GM23338 (cell line): ENCODE data around the gene IQGAP1. TPM values are rescaled to one million over a fixed set of nuclear protein-coding genes. Genes with fewer than 3 reads are reported as not detected.
"Not testable (repeated sequence)": the region's sequence is repeated elsewhere in the genome, so short reads cannot be mapped to it uniquely, and the experiment has no call there.

Experiments used
- ATAC-seq: fragments of 200-7000 bp; cut with Tn5 transposase; 3 replicates; pipeline ENCODE4 v1.9.1; 2020
- DNase-seq: peaks from one replicate; pipeline ENCODE4 v3.0.0-alpha.2; 2015; ENCODE audit warnings: low spot score
- H2AFZ ChIP-seq: fragments of 200-600 bp; sonication (generic); 2 replicates; pipeline ENCODE4 v1.8.0; 2016; ENCODE audit warnings: antibody characterized with exemption, mild to moderate bottlenecking, moderate library complexity
- H3F3A ChIP-seq: fragments of 200-600 bp; sonication (generic); replicated peaks from 2 replicates; pipeline ENCODE4 v1.8.0; 2017; ENCODE audit warnings: antibody characterized with exemption, mixed run types, low read depth
- H3K27ac ChIP-seq: fragments of 200-600 bp; sonication (generic); 2 replicates; pipeline ENCODE4 v1.6.1; 2016; ENCODE audit warnings: low read depth
- H3K27me3 ChIP-seq: fragments of 200-600 bp; sonication (generic); 2 replicates; pipeline ENCODE4 v1.8.0; 2016; ENCODE audit warnings: mild to moderate bottlenecking, mixed run types, moderate library complexity; ENCODE audit not compliant: insufficient read depth
- H3K36me3 ChIP-seq: fragments of 200-600 bp; sonication (generic); 2 replicates; pipeline ENCODE4 v1.8.0; 2016; ENCODE audit warnings: mild to moderate bottlenecking; ENCODE audit not compliant: insufficient read depth
- H3K4me1 ChIP-seq: fragments of 200-600 bp; sonication (generic); 2 replicates; pipeline ENCODE4 v1.8.0; 2016; ENCODE audit warnings: mild to moderate bottlenecking, moderate library complexity; ENCODE audit not compliant: insufficient read depth
- H3K4me2 ChIP-seq: fragments of 200-600 bp; sonication (generic); 2 replicates; pipeline ENCODE4 v1.7.1; 2017; ENCODE audit warnings: mixed run types
- H3K4me3 ChIP-seq: fragments of 200-600 bp; sonication (generic); 2 replicates; pipeline ENCODE4 v1.6.1; 2016; ENCODE audit warnings: mixed run types
- H3K79me2 ChIP-seq: fragments of 200-600 bp; sonication (generic); replicated peaks from 2 replicates; pipeline ENCODE4 v1.8.0; 2017; ENCODE audit warnings: mild to moderate bottlenecking; ENCODE audit not compliant: insufficient read depth
- H3K9me2 ChIP-seq: fragments of 200-600 bp; sonication (generic); 2 replicates; pipeline ENCODE4 v1.8.0; 2017; ENCODE audit not compliant: insufficient read depth
- H4K20me1 ChIP-seq: fragments of 200-600 bp; sonication (generic); replicated peaks from 2 replicates; pipeline ENCODE4 v1.8.0; 2017; ENCODE audit warnings: mild to moderate bottlenecking; ENCODE audit not compliant: insufficient read depth
- H3K27ac Mint-ChIP-seq: 2 replicates; pipeline ENCODE4 v1.8.0; 2020; ENCODE audit warnings: inconsistent platforms, mild to moderate bottlenecking, moderate library complexity, mixed read lengths
- H3K27me3 Mint-ChIP-seq: 3 replicates; pipeline ENCODE4 v1.8.0; 2022; ENCODE audit warnings: low read depth, mild to moderate bottlenecking, moderate library complexity, mixed read lengths, inconsistent platforms; ENCODE audit not compliant: insufficient read depth, poor library complexity
- H3K36me3 Mint-ChIP-seq: 3 replicates; pipeline ENCODE4 v1.8.0; 2021; ENCODE audit warnings: low read depth, mild to moderate bottlenecking, inconsistent platforms, moderate library complexity, mixed read lengths
- H3K4me1 Mint-ChIP-seq: 3 replicates; pipeline ENCODE4 v1.8.0; 2020; ENCODE audit warnings: mild to moderate bottlenecking, inconsistent platforms, mixed read lengths
- H3K4me3 Mint-ChIP-seq: 3 replicates; pipeline ENCODE4 v1.8.0; 2021; ENCODE audit warnings: moderate library complexity, mild to moderate bottlenecking, inconsistent platforms, mixed read lengths
- H3K9me3 Mint-ChIP-seq: 3 replicates; pipeline ENCODE4 v1.8.0; 2020; ENCODE audit warnings: moderate library complexity, mild to moderate bottlenecking, inconsistent platforms, mixed read lengths
- EZH2 ChIP-seq: fragments of 200-600 bp; sonication (generic); IDR thresholded peaks from one replicate; pipeline ENCODE4 v1.8.0; 2017; ENCODE audit warnings: antibody characterized with exemption, mild to moderate bottlenecking, low read depth; ENCODE audit not compliant: unreplicated experiment
- JUNB ChIP-seq: IDR thresholded peaks from one replicate; pipeline ENCODE4 v1.6.1; 2016; ENCODE audit warnings: antibody characterized with exemption; ENCODE audit not compliant: unreplicated experiment
- POLR2AphosphoS5 ChIP-seq: IDR thresholded peaks from 2 replicates; pipeline ENCODE4 v1.6.1; 2016; ENCODE audit warnings: antibody characterized with exemption, low read depth
- STAT1 ChIP-seq: IDR thresholded peaks from one replicate; pipeline ENCODE4 v1.6.1; 2016; ENCODE audit warnings: antibody characterized with exemption; ENCODE audit not compliant: unreplicated experiment
- ZNF114 ChIP-seq: fragments of 250-450 bp; sonication (Bioruptor Pico); IDR thresholded peaks from 2 replicates; pipeline ENCODE4 v1.5.0; 2020; ENCODE audit warnings: mild to moderate bottlenecking, moderate library complexity
- ZNF462 ChIP-seq: fragments of 250-450 bp; sonication (Bioruptor Pico); IDR thresholded peaks from 2 replicates; pipeline ENCODE4 v1.5.0; 2020; ENCODE audit warnings: mild to moderate bottlenecking, moderate library complexity
- polyA plus RNA-seq: library from polyadenylated mRNA; unstranded; fragments of >200 nt; fragmentation: Nextera tagmentation; extraction: Ambion mirVana; gene quantifications from 2 replicates; pipeline ENCODE4 v1.2.1, GENCODE V29; 2016
- total RNA-seq: library from RNA; depleted of rRNA; stranded (reverse); fragments of >200 nt; shearing (Covaris generic); gene quantifications from 2 replicates; pipeline ENCODE4 v1.2.3, GENCODE V29; 2014
- TF ChIP-seq, protein P1 (sequence below), 2 experiments: fragments of 200-600 bp in 1 of 2; sonication (generic) in 1 of 2; conservative IDR thresholded peaks; 2 replicates each; pipeline versions ENCODE4 v1.5.1 to v1.6.1; 2016 to 2017; ENCODE audit warnings: antibody characterized with exemption in 2 of 2, low read depth in 2 of 2, mild to moderate bottlenecking in 2 of 2, moderate library complexity in 1 of 2

IQGAP1 gene
- total and polyA plus RNA-seq, 2 experiments from 2014 or later: 92.7 to 159 TPM

DNA sequence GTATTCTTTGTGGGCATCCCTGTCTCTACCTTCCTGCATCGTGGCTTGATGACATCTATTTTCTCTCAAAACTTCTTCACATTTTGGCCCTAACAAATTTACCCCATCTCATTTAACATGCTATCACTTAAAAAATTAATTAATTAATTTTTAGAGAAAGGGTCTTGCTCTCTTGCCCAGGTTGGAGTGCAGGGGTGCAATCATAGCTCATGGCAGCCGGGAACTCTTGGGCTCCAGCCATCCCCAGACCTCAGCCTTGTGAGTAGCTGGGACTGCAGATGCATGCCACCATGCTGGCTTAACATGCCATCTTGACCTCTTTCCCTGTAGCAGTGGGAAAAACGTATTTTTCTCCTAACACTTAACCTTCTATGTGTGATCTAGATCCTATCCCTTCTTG lies 20.6 kb downstream of the IQGAP1 start (continued):
- TF ChIP-seq ZNF462 (CRISPR knock-in tag) (no peak), EZH2 (no peak), STAT1 (no peak), JUNB (no peak), POLR2AphosphoS5 (no peak), ZNF114 (no peak)
- TF ChIP-seq, protein P1, sequence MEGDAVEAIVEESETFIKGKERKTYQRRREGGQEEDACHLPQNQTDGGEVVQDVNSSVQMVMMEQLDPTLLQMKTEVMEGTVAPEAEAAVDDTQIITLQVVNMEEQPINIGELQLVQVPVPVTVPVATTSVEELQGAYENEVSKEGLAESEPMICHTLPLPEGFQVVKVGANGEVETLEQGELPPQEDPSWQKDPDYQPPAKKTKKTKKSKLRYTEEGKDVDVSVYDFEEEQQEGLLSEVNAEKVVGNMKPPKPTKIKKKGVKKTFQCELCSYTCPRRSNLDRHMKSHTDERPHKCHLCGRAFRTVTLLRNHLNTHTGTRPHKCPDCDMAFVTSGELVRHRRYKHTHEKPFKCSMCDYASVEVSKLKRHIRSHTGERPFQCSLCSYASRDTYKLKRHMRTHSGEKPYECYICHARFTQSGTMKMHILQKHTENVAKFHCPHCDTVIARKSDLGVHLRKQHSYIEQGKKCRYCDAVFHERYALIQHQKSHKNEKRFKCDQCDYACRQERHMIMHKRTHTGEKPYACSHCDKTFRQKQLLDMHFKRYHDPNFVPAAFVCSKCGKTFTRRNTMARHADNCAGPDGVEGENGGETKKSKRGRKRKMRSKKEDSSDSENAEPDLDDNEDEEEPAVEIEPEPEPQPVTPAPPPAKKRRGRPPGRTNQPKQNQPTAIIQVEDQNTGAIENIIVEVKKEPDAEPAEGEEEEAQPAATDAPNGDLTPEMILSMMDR (conservative IDR thresholded peaks at IDR 0.05; ENCODE audit: low read depth in 2 of 2): no peak

DNA sequence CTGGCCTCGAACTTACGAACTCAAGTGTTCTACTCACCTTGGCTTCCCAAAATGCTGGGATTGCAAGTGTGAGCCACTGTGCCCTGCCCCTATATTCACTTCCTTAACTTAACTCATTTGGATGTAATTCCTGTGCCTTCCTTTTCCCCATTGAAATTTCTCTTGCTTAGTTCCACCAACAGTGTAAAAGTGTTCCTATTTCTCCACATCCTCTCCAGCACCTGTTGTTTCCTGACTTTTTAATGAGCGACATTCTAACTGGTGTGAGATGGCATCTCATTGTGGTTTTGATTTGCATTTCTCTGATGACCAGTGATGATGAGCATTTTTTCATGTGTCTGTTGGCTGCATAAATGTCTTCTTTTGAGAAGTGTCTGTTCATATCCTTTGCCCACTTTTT lies 21.5 kb downstream of the IQGAP1 start:
- not testable (repeated sequence) for H3K9me2 ChIP-seq, H3K27ac ChIP-seq, ATAC-seq, H3K4me3 ChIP-seq, H4K20me1 ChIP-seq, H3K27me3 ChIP-seq, H3K4me3 Mint-ChIP-seq, H3K4me2 ChIP-seq, H3K27me3 Mint-ChIP-seq, H2AFZ ChIP-seq, H3K27ac Mint-ChIP-seq, DNase-seq, H3K36me3 ChIP-seq, H3F3A ChIP-seq, H3K9me3 Mint-ChIP-seq
- Histone ChIP-seq H3K4me1 (peaks cover 67% of the 10 kb centered on the region), H3K79me2 (peaks cover 87% of the 10 kb centered on the region)
- H3K36me3 Mint-ChIP-seq: peaks cover 14% of the 10 kb centered on the region
- H3K4me1 Mint-ChIP-seq: peaks cover 63% of the 10 kb centered on the region

DNA sequence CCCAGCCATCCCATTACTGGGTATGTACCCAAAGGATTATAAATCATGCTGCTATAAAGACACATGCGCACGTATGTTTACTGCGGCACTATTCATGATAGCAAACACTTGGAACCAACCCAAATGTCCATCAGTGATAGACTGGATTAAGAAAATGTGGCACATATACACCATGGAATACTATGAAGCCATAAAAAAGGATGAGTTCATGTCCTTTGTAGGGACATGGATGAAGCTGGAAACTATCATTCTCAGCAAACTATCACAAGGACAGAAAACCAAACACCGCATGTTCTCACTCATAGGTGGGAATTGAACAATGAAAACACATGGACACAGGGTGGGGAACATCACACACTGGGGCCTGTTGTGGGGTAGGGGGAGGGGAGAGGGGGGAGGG lies 22.3 kb downstream of the IQGAP1 start:
- not testable (repeated sequence) for H3K36me3 ChIP-seq, H3K4me3 ChIP-seq, H3K27ac ChIP-seq, H3F3A ChIP-seq, H3K4me3 Mint-ChIP-seq, H4K20me1 ChIP-seq, H3K27ac Mint-ChIP-seq, DNase-seq, H3K27me3 Mint-ChIP-seq, H3K27me3 ChIP-seq, ATAC-seq, H3K9me3 Mint-ChIP-seq, H3K4me2 ChIP-seq, H2AFZ ChIP-seq, H3K9me2 ChIP-seq
- H3K4me1 Mint-ChIP-seq: peaks cover 61% of the 10 kb centered on the region
- peaks cover 14% of the 10 kb centered on the region for H3K36me3 Mint-ChIP-seq
- Histone ChIP-seq H3K79me2 (peaks cover 87% of the 10 kb centered on the region), H3K4me1 (peaks cover 68% of the 10 kb centered on the region)
